Activated CD8-positive, alpha-beta T cell treated with anti-CD3 and anti-CD28 coated beads, Interleukin-2, amount 10 ng/mL, durations not matched to agents 7 days and 5 days (primary cell): Measurements from ENCODE around the gene GRID1. TPM values are rescaled to one million over a fixed set of nuclear protein-coding genes. Genes with fewer than 3 reads are reported as not detected.

Experiments used
- ATAC-seq: fragments of 150-1000 bp; cut with Tn5 transposase; one replicate; pipeline ENCODE4 v1.10.0; 2021; ENCODE audit warnings: moderate library complexity
- CTCF ChIA-PET: fragments of 350-600 bp; sonication (Branson Sonifier 250); formaldehyde crosslinking; loops from one replicate; lab custom pipeline; 2021; ENCODE audit warnings: antibody characterized with exemption; lab: Charles Lee
- POLR2A ChIA-PET: fragments of 350-600 bp; sonication (Branson Sonifier 250); formaldehyde crosslinking; loops from one replicate; lab custom pipeline; 2021; ENCODE audit warnings: antibody characterized with exemption; lab: Charles Lee
- DNase-seq: peaks from one replicate; pipeline ENCODE4 v3.0.0-alpha.2; 2020
- H3K27ac Mint-ChIP-seq: one replicate; pipeline ENCODE4 v1.8.0; 2021; ENCODE audit warnings: mild to moderate bottlenecking, mixed read lengths
- H3K27me3 Mint-ChIP-seq: one replicate; pipeline ENCODE4 v1.8.0; 2021; ENCODE audit warnings: low read depth, mixed read lengths
- H3K36me3 Mint-ChIP-seq: one replicate; pipeline ENCODE4 v1.8.0; 2021; ENCODE audit warnings: low read depth, mixed read lengths
- H3K4me1 Mint-ChIP-seq: one replicate; pipeline ENCODE4 v1.8.0; 2021; ENCODE audit warnings: low read depth, mixed read lengths
- H3K4me3 Mint-ChIP-seq: one replicate; pipeline ENCODE4 v1.8.0; 2021; ENCODE audit warnings: mild to moderate bottlenecking, mixed read lengths
- H3K9me3 Mint-ChIP-seq: one replicate; pipeline ENCODE4 v1.8.0; 2022; ENCODE audit warnings: mixed read lengths; ENCODE audit not compliant: insufficient read depth
- total RNA-seq, 2 experiments: library from RNA; stranded (reverse); gene quantifications; one replicate each; pipeline ENCODE4 v1.2.3, GENCODE V29; 2021

Gene GRID1
- total RNA-seq, 2 experiments from 2014 or later: not detected

GRCh38 chr10:86229811-86230556 is 136.6 kb downstream of the GRID1 start:
- H3K27me3 Mint-ChIP-seq: no peaks in the 10 kb centered on the region
- no peaks in the 10 kb centered on the region for H3K36me3 Mint-ChIP-seq
- H3K4me1 Mint-ChIP-seq: no peaks in the 10 kb centered on the region
- no peak for ATAC-seq
- no peak overlapping the region for H3K4me3 Mint-ChIP-seq
- no peak for DNase-seq
- ChIA-PET CTCF (no interaction called here), POLR2A (no interaction called here)
- no peaks in the 10 kb centered on the region for H3K9me3 Mint-ChIP-seq
- no peak overlapping the region for H3K27ac Mint-ChIP-seq

- ChIA-PET POLR2A (no interaction called here), CTCF (no interaction called here)
- Mint-ChIP-seq H3K27ac (no peak overlapping the region), H3K9me3 (no peaks in the 10 kb centered on the region), H3K36me3 (no peaks in the 10 kb centered on the region), H3K4me3 (no peak overlapping the region), H3K27me3 (no peaks in the 10 kb centered on the region), H3K4me1 (no peaks in the 10 kb centered on the region)
- no peak for DNase-seq
- no peak for ATAC-seq
Measured at GRCh38 chr10:86229376-86229775, 137.2 kb downstream of the GRID1 start.

- Mint-ChIP-seq H3K27ac (no peak overlapping the region), H3K4me1 (no peaks in the 10 kb centered on the region), H3K4me3 (no peak overlapping the region), H3K9me3 (no peaks in the 10 kb centered on the region), H3K36me3 (no peaks in the 10 kb centered on the region), H3K27me3 (no peaks in the 10 kb centered on the region)
- ChIA-PET POLR2A (no interaction called here), CTCF (no interaction called here)
- no peak for DNase-seq
- ATAC-seq: no peak
Measured at GRCh38 chr10:86227501-86228258, 138.9 kb downstream of the GRID1 start.

- ATAC-seq: no peak
- CTCF ChIA-PET: no interaction called here
Measured at GRCh38 chr10:86226781-86227201, 139.8 kb downstream of the GRID1 start.

GRCh38 chr10:86226016-86226415 is 140.6 kb downstream of the GRID1 start:
- ATAC-seq: no peak
- H3K4me1 Mint-ChIP-seq: no peaks in the 10 kb centered on the region
- CTCF ChIA-PET: no interaction called here

More at GRCh38 chr10:86226781-86227201, 139.8 kb downstream of the GRID1 start:
- Mint-ChIP-seq H3K27me3 (no peaks in the 10 kb centered on the region), H3K36me3 (no peaks in the 10 kb centered on the region), H3K27ac (no peak overlapping the region), H3K4me1 (no peaks in the 10 kb centered on the region), H3K9me3 (no peaks in the 10 kb centered on the region), H3K4me3 (no peak overlapping the region)
- POLR2A ChIA-PET: no interaction called here
- no peak for DNase-seq

GRCh38 chr10:86225103-86225782 is 141.4 kb downstream of the GRID1 start:
- no peak for ATAC-seq

More at GRCh38 chr10:86226016-86226415, 140.6 kb downstream of the GRID1 start:
- Mint-ChIP-seq H3K27ac (no peak overlapping the region), H3K36me3 (no peaks in the 10 kb centered on the region), H3K9me3 (no peaks in the 10 kb centered on the region), H3K4me3 (no peak overlapping the region), H3K27me3 (no peaks in the 10 kb centered on the region)
- POLR2A ChIA-PET: interaction anchor here (0.6 kb wide), 1 partner anchor 9 kb away, joined by 3 read pairs; no protein-coding TSS in a partner anchor
- DNase-seq: no peak

GRCh38 chr10:86224354-86225102 is 142.1 kb downstream of the GRID1 start:
- H3K36me3 Mint-ChIP-seq: no peaks in the 10 kb centered on the region
- no peaks in the 10 kb centered on the region for H3K27me3 Mint-ChIP-seq
- DNase-seq (no peak), ATAC-seq (no peak)
- ChIA-PET CTCF (no interaction called here), POLR2A (no interaction called here)
- no peaks in the 10 kb centered on the region for H3K9me3 Mint-ChIP-seq
- H3K4me1 Mint-ChIP-seq: no peaks in the 10 kb centered on the region
- no peak overlapping the region for H3K4me3 Mint-ChIP-seq
- H3K27ac Mint-ChIP-seq: no peak overlapping the region

More at GRCh38 chr10:86225103-86225782, 141.4 kb downstream of the GRID1 start:
- Mint-ChIP-seq H3K4me3 (no peak overlapping the region), H3K9me3 (no peaks in the 10 kb centered on the region), H3K27me3 (no peaks in the 10 kb centered on the region), H3K27ac (no peak overlapping the region), H3K36me3 (no peaks in the 10 kb centered on the region), H3K4me1 (no peaks in the 10 kb centered on the region)
- DNase-seq: no peak
- ChIA-PET POLR2A (no interaction called here), CTCF (no interaction called here)

GRCh38 chr10:86223256-86223655 is 143.3 kb downstream of the GRID1 start:
- no peaks in the 10 kb centered on the region for H3K9me3 Mint-ChIP-seq
- DNase-seq (no peak), ATAC-seq (no peak)
- no peaks in the 10 kb centered on the region for H3K36me3 Mint-ChIP-seq
- no peak overlapping the region for H3K27ac Mint-ChIP-seq
- ChIA-PET CTCF (no interaction called here), POLR2A (no interaction called here)
- H3K4me1 Mint-ChIP-seq: no peaks in the 10 kb centered on the region
- no peak overlapping the region for H3K4me3 Mint-ChIP-seq
- no peaks in the 10 kb centered on the region for H3K27me3 Mint-ChIP-seq

GRCh38 chr10:86222687-86223086 is 143.9 kb downstream of the GRID1 start:
- ATAC-seq: no peak
- H3K9me3 Mint-ChIP-seq: no peaks in the 10 kb centered on the region
- H3K27me3 Mint-ChIP-seq: no peaks in the 10 kb centered on the region
- CTCF ChIA-PET: no interaction called here
- DNase-seq: no peak
- no peak overlapping the region for H3K27ac Mint-ChIP-seq
- no peak overlapping the region for H3K4me3 Mint-ChIP-seq
- no peaks in the 10 kb centered on the region for H3K36me3 Mint-ChIP-seq
- POLR2A ChIA-PET: no interaction called here
- H3K4me1 Mint-ChIP-seq: no peaks in the 10 kb centered on the region

- H3K4me3 Mint-ChIP-seq: no peak overlapping the region
- POLR2A ChIA-PET: no interaction called here
- H3K27ac Mint-ChIP-seq: no peak overlapping the region
- H3K36me3 Mint-ChIP-seq: no peaks in the 10 kb centered on the region
- H3K9me3 Mint-ChIP-seq: no peaks in the 10 kb centered on the region
- CTCF ChIA-PET: no interaction called here
- H3K27me3 Mint-ChIP-seq: no peaks in the 10 kb centered on the region
- ATAC-seq (no peak), DNase-seq (no peak)
- H3K4me1 Mint-ChIP-seq: no peaks in the 10 kb centered on the region
Measured at GRCh38 chr10:86222336-86222650, 144.3 kb downstream of the GRID1 start.

GRCh38 chr10:86221442-86222335 is 144.9 kb downstream of the GRID1 start:
- ChIA-PET POLR2A (no interaction called here), CTCF (no interaction called here)
- H3K36me3 Mint-ChIP-seq: no peaks in the 10 kb centered on the region
- H3K4me1 Mint-ChIP-seq: no peaks in the 10 kb centered on the region
- H3K9me3 Mint-ChIP-seq: no peaks in the 10 kb centered on the region
- DNase-seq (no peak), ATAC-seq (no peak)
- no peaks in the 10 kb centered on the region for H3K27me3 Mint-ChIP-seq
- no peak overlapping the region for H3K27ac Mint-ChIP-seq
- H3K4me3 Mint-ChIP-seq: no peak overlapping the region
